NCI-H1048 (cell line): Measurements from ENCODE around the gene WNK2.

Source experiments
- DNase-seq: peaks from one replicate; lab custom pipeline; 2025; lab: John Stamatoyannopoulos, UW

The WNK2 gene

GRCh38 chr9:93267091-93267541 is 83.2 kb downstream of the WNK2 start:
- no peak for DNase-seq

- no peak for DNase-seq
These were observed 84.0 kb downstream of the WNK2 start for GRCh38 chr9:93267681-93268505.

- no peak for DNase-seq
These were observed 84.8 kb downstream of the WNK2 start for GRCh38 chr9:93268551-93269314.

GRCh38 chr9:93270976-93271375 is 87.0 kb downstream of the WNK2 start:
- DNase-seq, result no peak

GRCh38 chr9:93276973-93277372 is 93.0 kb downstream of the WNK2 start:
- DNase-seq, result no peak

- DNase-seq, result no peak
These were observed 94.2 kb downstream of the WNK2 start for GRCh38 chr9:93278144-93278543.

- DNase-seq, result no peak
These were observed 96.8 kb downstream of the WNK2 start for GRCh38 chr9:93280661-93281259.

- no peak for DNase-seq
These were observed 102.6 kb downstream of the WNK2 start for GRCh38 chr9:93286252-93287188.

- DNase-seq, result no peak
These were observed 103.2 kb downstream of the WNK2 start for GRCh38 chr9:93287189-93287552.

GRCh38 chr9:93287593-93287992 is 103.7 kb downstream of the WNK2 start:
- no peak for DNase-seq

- no peak for DNase-seq
These were observed 104.4 kb downstream of the WNK2 start for GRCh38 chr9:93288341-93288740.

- no peak for DNase-seq
These were observed 105.2 kb downstream of the WNK2 start for GRCh38 chr9:93288891-93289883.

- no peak for DNase-seq
These were observed 106.8 kb downstream of the WNK2 start for GRCh38 chr9:93290495-93291434.

GRCh38 chr9:93291536-93292287 is 107.8 kb downstream of the WNK2 start:
- no peak for DNase-seq

GRCh38 chr9:93292288-93292615 is 108.3 kb downstream of the WNK2 start:
- DNase-seq, result no peak

- no peak for DNase-seq
These were observed 108.9 kb downstream of the WNK2 start for GRCh38 chr9:93292664-93293328.

- no peak for DNase-seq
These were observed 110.1 kb downstream of the WNK2 start for GRCh38 chr9:93294011-93294410.

- no peak for DNase-seq
These were observed 111.1 kb downstream of the WNK2 start for GRCh38 chr9:93295031-93295430.
